ENCODE results near the gene PRAMEF25. TPM values are rescaled to one million over a fixed set of nuclear protein-coding genes. Genes with fewer than 3 reads are reported as not detected.
"Not testable (repeated sequence)": the region's sequence is repeated elsewhere in the genome, so short reads cannot be mapped to it uniquely, and the experiment has no call there.

Gene PRAMEF25
- total RNA-seq, result not detected
- polyA plus RNA-seq, result not detected
- long read RNA-seq, donor 1, result 0 reads
- long read RNA-seq, donor 2, result 0 reads
- long read RNA-seq, donor 3, result 0 reads

DNA sequence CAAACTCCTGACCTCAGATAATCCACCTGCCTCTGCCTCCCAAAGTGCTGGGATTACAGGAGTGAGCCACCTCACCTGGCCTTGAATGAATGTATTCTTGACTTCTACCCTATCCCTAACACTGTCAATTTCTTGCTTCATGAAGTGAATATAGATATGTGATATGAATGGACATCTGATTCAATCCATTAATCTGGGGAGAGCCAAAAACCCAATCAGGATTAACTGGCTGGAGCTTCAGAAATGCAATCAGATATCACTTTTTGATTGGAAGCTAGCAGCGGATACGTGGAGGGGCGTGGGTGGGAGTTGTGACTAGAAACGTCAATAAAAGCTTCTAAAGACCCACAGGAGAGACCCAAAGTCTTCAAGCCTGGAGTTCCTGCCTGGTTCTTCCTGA is at the start of gene PRAMEF25:
Gene PRAMEF25 (plus strand): TSS at position 301 of the 400 bp plus-strand sequence. CDS start 2,920 bp downstream, outside the sequence.
- H3K4me1 ChIP-seq (ENCODE audit: insufficient read depth); H3K27ac ChIP-seq; H3K4me3 ChIP-seq; H3K27me3 ChIP-seq; intact Hi-C loops (cut with DNase I); H3K36me3 ChIP-seq; H3K9me3 ChIP-seq; DNase-seq: not testable (repeated sequence)
- no CpG with 5 or more reads among the region's 4 CpGs for WGBS, 3 donors

DNA sequence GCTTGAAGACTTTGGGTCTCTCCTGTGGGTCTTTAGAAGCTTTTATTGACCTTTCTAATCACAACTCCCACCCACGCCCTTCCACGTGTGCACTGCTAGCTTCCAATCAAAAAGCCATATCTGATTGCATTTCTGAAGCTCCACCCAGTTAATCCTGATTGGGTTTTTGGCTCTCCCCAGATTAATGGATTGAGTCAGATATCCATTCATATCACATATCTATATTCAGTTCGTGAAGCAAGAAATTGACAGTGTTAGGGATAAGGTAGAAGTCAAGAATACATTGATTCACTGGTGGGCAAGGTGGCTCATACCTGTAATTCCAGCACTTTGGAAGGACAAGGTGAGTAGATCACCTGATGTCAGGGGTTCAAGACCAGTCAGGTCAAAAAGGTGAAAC is 14.1 kb upstream of the PRAMEF25 start, which contains the start of gene PRAMEF27:
Gene PRAMEF27 (minus strand): TSS at position 101 of the 400 bp plus-strand sequence. CDS start 2,916 bp downstream, outside the sequence.
- H3K9me3 ChIP-seq; H3K4me3 ChIP-seq; H3K27me3 ChIP-seq; intact Hi-C loops (cut with DNase I); H3K4me1 ChIP-seq (ENCODE audit: insufficient read depth); H3K27ac ChIP-seq; DNase-seq; H3K36me3 ChIP-seq: not testable (repeated sequence)
- 59 to 78% (median 63%) methylated on average over 3 of the region's 3 CpGs for WGBS, 3 donors

DNA sequence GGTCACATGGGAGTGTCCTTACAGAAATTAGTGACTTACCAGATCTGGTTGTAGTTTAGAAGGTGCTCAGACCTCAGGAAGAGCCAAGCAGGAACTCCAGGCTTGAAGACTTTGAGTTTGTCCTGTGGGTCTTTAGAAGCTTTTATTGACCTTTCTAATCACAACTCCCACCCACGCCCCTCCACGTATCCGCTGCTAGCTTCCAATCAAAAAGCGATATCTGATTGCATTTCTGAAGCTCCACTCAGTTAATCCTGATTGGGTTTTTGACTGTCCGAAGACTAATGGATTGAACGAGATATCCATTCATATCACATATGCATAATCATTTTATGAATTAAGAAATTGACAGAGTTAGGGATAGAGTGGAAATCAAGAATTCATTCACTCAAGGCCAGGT is 46.2 kb downstream of the PRAMEF25 start, which contains the start of gene HNRNPCL2:
Gene HNRNPCL2 (minus strand): TSS at position 101 of the 400 bp plus-strand sequence. CDS start 454 bp downstream, outside the sequence.
- intact Hi-C loops (cut with DNase I); H3K27ac ChIP-seq; H3K4me1 ChIP-seq (ENCODE audit: insufficient read depth); H3K4me3 ChIP-seq; H3K27me3 ChIP-seq; H3K9me3 ChIP-seq; DNase-seq; H3K36me3 ChIP-seq: not testable (repeated sequence)
- WGBS, 3 donors, result 86 to 88% (median 86%) methylated on average over 6 of the region's 6 CpGs

Other genes with a start within 250 kb of the PRAMEF25 start
- not detected for gene PRAMEF11, start 239.4 kb upstream of the PRAMEF25 start, total RNA-seq
- gene PRAMEF11, start 239.4 kb upstream of the PRAMEF25 start, polyA plus RNA-seq, result not detected
- not detected for gene HNRNPCL1, start 222.1 kb upstream of the PRAMEF25 start, total RNA-seq
- gene HNRNPCL1, start 222.1 kb upstream of the PRAMEF25 start, polyA plus RNA-seq, result not detected
- not detected for gene PRAMEF2, start 213.7 kb upstream of the PRAMEF25 start, total RNA-seq
- gene PRAMEF2, start 213.7 kb upstream of the PRAMEF25 start, polyA plus RNA-seq, result not detected
- gene PRAMEF4, start 184.6 kb upstream of the PRAMEF25 start, total RNA-seq, result not detected
- gene PRAMEF4, start 184.6 kb upstream of the PRAMEF25 start, polyA plus RNA-seq, result not detected
- gene PRAMEF10, start 172.5 kb upstream of the PRAMEF25 start, total RNA-seq, result not detected
- gene PRAMEF10, start 172.5 kb upstream of the PRAMEF25 start, polyA plus RNA-seq, result not detected
- not detected for gene PRAMEF7, start 154.2 kb upstream of the PRAMEF25 start, total RNA-seq
- gene PRAMEF7, start 154.2 kb upstream of the PRAMEF25 start, polyA plus RNA-seq, result not detected
- gene PRAMEF6, start 123.2 kb upstream of the PRAMEF25 start, total RNA-seq, result not detected
- gene PRAMEF6, start 123.2 kb upstream of the PRAMEF25 start, polyA plus RNA-seq, result not detected
- gene PRAMEF27, start 14.2 kb upstream of the PRAMEF25 start, total RNA-seq, result not detected
- gene PRAMEF27, start 14.2 kb upstream of the PRAMEF25 start, polyA plus RNA-seq, result not detected
- gene HNRNPCL3, start 10.0 kb upstream of the PRAMEF25 start, total RNA-seq, result not detected
- gene HNRNPCL3, start 10.0 kb upstream of the PRAMEF25 start, polyA plus RNA-seq, result not detected
- not detected for gene HNRNPCL2, start 46.1 kb downstream of the PRAMEF25 start, total RNA-seq
- gene HNRNPCL2, start 46.1 kb downstream of the PRAMEF25 start, polyA plus RNA-seq, result not detected
- gene PRAMEF26, start 85.2 kb downstream of the PRAMEF25 start, total RNA-seq, result not detected
- gene PRAMEF26, start 85.2 kb downstream of the PRAMEF25 start, polyA plus RNA-seq, result not detected
- not detected for gene HNRNPCL4, start 94.9 kb downstream of the PRAMEF25 start, total RNA-seq
- gene HNRNPCL4, start 94.9 kb downstream of the PRAMEF25 start, polyA plus RNA-seq, result not detected
- gene PRAMEF9, start 101.1 kb downstream of the PRAMEF25 start, total RNA-seq, result not detected
- not detected for gene PRAMEF9, start 101.1 kb downstream of the PRAMEF25 start, polyA plus RNA-seq
- not detected for gene PRAMEF13, start 130.6 kb downstream of the PRAMEF25 start, total RNA-seq
- not detected for gene PRAMEF13, start 130.6 kb downstream of the PRAMEF25 start, polyA plus RNA-seq
- not detected for gene PRAMEF18, start 155.4 kb downstream of the PRAMEF25 start, total RNA-seq
- gene PRAMEF18, start 155.4 kb downstream of the PRAMEF25 start, polyA plus RNA-seq, result not detected
- gene PRAMEF5, start 183.4 kb downstream of the PRAMEF25 start, total RNA-seq, result not detected
- not detected for gene PRAMEF5, start 183.4 kb downstream of the PRAMEF25 start, polyA plus RNA-seq
- not detected for gene PRAMEF8, start 214.4 kb downstream of the PRAMEF25 start, total RNA-seq
- gene PRAMEF8, start 214.4 kb downstream of the PRAMEF25 start, polyA plus RNA-seq, result not detected
- gene PRAMEF33, start 232.8 kb downstream of the PRAMEF25 start, total RNA-seq, result not detected
- gene PRAMEF33, start 232.8 kb downstream of the PRAMEF25 start, polyA plus RNA-seq, result not detected
- not detected for gene PRAMEF15, start 244.8 kb downstream of the PRAMEF25 start, total RNA-seq
- not detected for gene PRAMEF15, start 244.8 kb downstream of the PRAMEF25 start, polyA plus RNA-seq

Measured in ovary (tissue), 10 donors.